Keratinocyte (primary cell): ENCODE data around the gene PNMA6E. TPM values are rescaled to one million over a fixed set of nuclear protein-coding genes. Genes with fewer than 3 reads are reported as not detected.
"Not testable (repeated sequence)": the region's sequence is repeated elsewhere in the genome, so short reads cannot be mapped to it uniquely, and the experiment has no call there.

Experiments used
- DNase-seq: peaks from one replicate; pipeline ENCODE4 v3.0.0-alpha.2; 2011; ENCODE audit warnings: low read depth, missing footprints, low spot score
- FAIRE-seq: peaks from 2 replicates; lab custom pipeline; 2011; peaks lifted over from hg19 to GRCh38; lab: Jason Lieb, UNC
- H2AFZ ChIP-seq: 2 replicates; pipeline ENCODE4 v1.6.0; 2012; ENCODE audit warnings: low read length, control low read depth, inconsistent platforms; ENCODE audit not compliant: control insufficient read depth
- H3K27ac ChIP-seq: 2 replicates; pipeline ENCODE4 v1.5.1; 2011; ENCODE audit warnings: low read length; ENCODE audit not compliant: control insufficient read depth, insufficient read depth
- H3K27me3 ChIP-seq: 3 replicates; pipeline ENCODE4 v1.6.0; 2011; ENCODE audit warnings: low read length; ENCODE audit not compliant: control insufficient read depth, insufficient read depth; ENCODE audit errors: extremely low read depth
- H3K36me3 ChIP-seq, 2 experiments: 2 replicates in 1 of 2; 3 replicates in 1 of 2; pipeline ENCODE4 v1.5.1; 2011; ENCODE audit warnings: low read length in 2 of 2, mild to moderate bottlenecking in 1 of 2; ENCODE audit not compliant: control insufficient read depth in 2 of 2, insufficient read depth in 2 of 2; ENCODE audit errors: extremely low read depth in 1 of 2
- H3K4me1 ChIP-seq: 3 replicates; pipeline ENCODE4 v1.5.1; 2011; ENCODE audit warnings: low read length; ENCODE audit not compliant: control insufficient read depth, insufficient read depth; ENCODE audit errors: extremely low read depth
- H3K4me2 ChIP-seq: 3 replicates; pipeline ENCODE4 v1.6.0; 2011; ENCODE audit warnings: low read depth, low read length; ENCODE audit not compliant: control insufficient read depth, insufficient read depth; ENCODE audit errors: extremely low read depth
- H3K4me3 ChIP-seq, 3 experiments: fragments of 200-600 bp in 1 of 3; sonication (generic) in 1 of 3; 2 replicates in 2 of 3; 3 replicates in 1 of 3; pipeline ENCODE4 v1.5.1; 2011 to 2016; ENCODE audit warnings: low read length in 3 of 3, mild to moderate bottlenecking in 3 of 3, control low read depth in 2 of 3, inconsistent platforms in 1 of 3, low read depth in 1 of 3, mixed read lengths in 1 of 3, mixed run types in 1 of 3, moderate library complexity in 1 of 3; ENCODE audit not compliant: control insufficient read depth in 2 of 3, insufficient read depth in 2 of 3; ENCODE audit errors: extremely low read depth in 1 of 3
- H3K79me2 ChIP-seq: 2 replicates; pipeline ENCODE4 v1.6.0; 2012; ENCODE audit warnings: low read length; ENCODE audit not compliant: control insufficient read depth, insufficient read depth
- H3K9ac ChIP-seq: 3 replicates; pipeline ENCODE4 v1.6.0; 2011; ENCODE audit warnings: low read length; ENCODE audit not compliant: control insufficient read depth, insufficient read depth; ENCODE audit errors: extremely low read depth
- H3K9me1 ChIP-seq: 3 replicates; pipeline ENCODE4 v1.6.0; 2011; ENCODE audit warnings: low read length; ENCODE audit not compliant: control insufficient read depth, insufficient read depth; ENCODE audit errors: extremely low read depth
- H3K9me3 ChIP-seq: 2 replicates; pipeline ENCODE4 v1.5.1; 2012; ENCODE audit warnings: low read depth, low read length; ENCODE audit not compliant: control insufficient read depth
- H4K20me1 ChIP-seq: 3 replicates; pipeline ENCODE4 v1.6.0; 2011; ENCODE audit warnings: low read length; ENCODE audit not compliant: control insufficient read depth, insufficient read depth; ENCODE audit errors: extremely low read depth
- EZH2 ChIP-seq: IDR thresholded peaks from one replicate; pipeline ENCODE4 v1.6.1; 2012; ENCODE audit warnings: inconsistent platforms, mild to moderate bottlenecking, low read length, moderate library complexity
- dilution Hi-C: fragments of 300-500 bp; cut with MboI; formaldehyde crosslinking; loops from one replicate; pipeline ENCODE4 v1.7.0; 2020; ENCODE audit warnings: low sequenced_read_pairs; ENCODE audit not compliant: extremely low pct_ligation_motif_present
- polyA plus RNA-seq, 5 experiments: library from polyadenylated mRNA; depleted of rRNA in 3 of 5; stranded (reverse) in 3 of 5; stranded (forward) in 1 of 5; unstranded in 1 of 5; fragments of >200 nt; gene quantifications; 1 replicate in 1 of 5; 2 replicates in 3 of 5; 3 replicates in 1 of 5; pipeline versions ENCODE4 v1.2.1 to v1.2.3, GENCODE V29; 2011 to 2012; ENCODE audit warnings: missing spikeins in 2 of 5, low read depth in 1 of 5, low replicate concordance in 1 of 5
- TF ChIP-seq, protein P1 (sequence below), 3 experiments: IDR thresholded peaks in 1 of 3; conservative IDR thresholded peaks in 1 of 3; optimal IDR thresholded peaks in 1 of 3; 2 replicates in 2 of 3; 3 replicates in 1 of 3; pipeline versions ENCODE3 to v1.5.1; 2011; ENCODE audit warnings: low read length in 3 of 3, mild to moderate bottlenecking in 3 of 3, moderate library complexity in 2 of 3, control low read depth in 1 of 3, inconsistent platforms in 1 of 3; ENCODE audit not compliant: insufficient read depth in 2 of 3; ENCODE audit errors: extremely low read depth in 1 of 3

PNMA6E gene
- polyA plus RNA-seq, 1 donor (not counting 4 experiments of a cell fraction or from before 2014, with no cell fraction given): not detected

DNA sequence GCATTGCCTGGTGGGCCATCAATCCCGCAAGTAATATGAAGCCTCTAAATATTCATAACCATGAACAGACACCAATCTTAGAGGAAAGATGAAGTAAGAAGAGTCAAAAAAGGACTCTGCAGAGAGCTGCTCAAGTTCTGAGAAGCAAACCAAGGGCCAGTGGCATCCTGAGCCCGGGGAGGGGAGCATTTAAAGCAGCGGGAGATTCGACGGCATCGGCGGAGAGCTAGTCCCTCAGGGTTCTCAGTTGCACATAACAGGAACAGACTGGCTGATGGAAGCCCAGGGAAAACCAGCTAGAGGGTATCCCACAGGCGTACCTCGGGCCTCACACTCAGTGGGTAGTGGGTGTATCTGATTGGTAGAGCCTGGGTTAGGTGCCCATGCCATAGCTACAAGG, 4.9 kb upstream of the PNMA6E start:
- H4K20me1 ChIP-seq: no peaks in the 10 kb centered on the region
- H2AFZ ChIP-seq: no peak overlapping the region
- H3K9me1 ChIP-seq: no peaks in the 10 kb centered on the region
- H3K27ac ChIP-seq: no peak overlapping the region
- FAIRE-seq: no peak
- TF ChIP-seq, protein P1, sequence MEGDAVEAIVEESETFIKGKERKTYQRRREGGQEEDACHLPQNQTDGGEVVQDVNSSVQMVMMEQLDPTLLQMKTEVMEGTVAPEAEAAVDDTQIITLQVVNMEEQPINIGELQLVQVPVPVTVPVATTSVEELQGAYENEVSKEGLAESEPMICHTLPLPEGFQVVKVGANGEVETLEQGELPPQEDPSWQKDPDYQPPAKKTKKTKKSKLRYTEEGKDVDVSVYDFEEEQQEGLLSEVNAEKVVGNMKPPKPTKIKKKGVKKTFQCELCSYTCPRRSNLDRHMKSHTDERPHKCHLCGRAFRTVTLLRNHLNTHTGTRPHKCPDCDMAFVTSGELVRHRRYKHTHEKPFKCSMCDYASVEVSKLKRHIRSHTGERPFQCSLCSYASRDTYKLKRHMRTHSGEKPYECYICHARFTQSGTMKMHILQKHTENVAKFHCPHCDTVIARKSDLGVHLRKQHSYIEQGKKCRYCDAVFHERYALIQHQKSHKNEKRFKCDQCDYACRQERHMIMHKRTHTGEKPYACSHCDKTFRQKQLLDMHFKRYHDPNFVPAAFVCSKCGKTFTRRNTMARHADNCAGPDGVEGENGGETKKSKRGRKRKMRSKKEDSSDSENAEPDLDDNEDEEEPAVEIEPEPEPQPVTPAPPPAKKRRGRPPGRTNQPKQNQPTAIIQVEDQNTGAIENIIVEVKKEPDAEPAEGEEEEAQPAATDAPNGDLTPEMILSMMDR (optimal IDR thresholded peaks at IDR 0.05 in 1 of 3, IDR thresholded peaks at IDR 0.05 in 1 of 3, conservative IDR thresholded peaks at IDR 0.05 in 1 of 3; ENCODE audit: extremely low read depth in 1 of 3, insufficient read depth in 2 of 3, low read length in 3 of 3): no peak
- no peak overlapping the region for H3K9ac ChIP-seq
- no peaks in the 10 kb centered on the region for H3K27me3 ChIP-seq
- DNase-seq: no peak
- no peaks in the 10 kb centered on the region for H3K4me1 ChIP-seq
- no peaks in the 10 kb centered on the region for H3K36me3 ChIP-seq
- no peaks in the 10 kb centered on the region for H3K79me2 ChIP-seq
- no peak overlapping the region for H3K4me3 ChIP-seq
- H3K4me2 ChIP-seq: no peak overlapping the region
- H3K9me3 ChIP-seq: no peaks in the 10 kb centered on the region
- dilution Hi-C loops: no loop called here

- no peak for TF ChIP-seq EZH2
- TF ChIP-seq, protein P1 (optimal IDR thresholded peaks at IDR 0.05 in 1 of 3, IDR thresholded peaks at IDR 0.05 in 1 of 3, conservative IDR thresholded peaks at IDR 0.05 in 1 of 3; ENCODE audit: extremely low read depth in 1 of 3, insufficient read depth in 2 of 3, low read length in 3 of 3): no peak
Observed at GRCh38 chrX:153405426-153405825, 4.3 kb upstream of the PNMA6E start.

GRCh38 chrX:153404333-153404732, 3.2 kb upstream of the PNMA6E start:
- H3K27ac ChIP-seq, H3K4me3 ChIP-seq, H3K9me3 ChIP-seq, H3K79me2 ChIP-seq, H3K27me3 ChIP-seq, H3K36me3 ChIP-seq, H2AFZ ChIP-seq, dilution Hi-C loops, H3K9ac ChIP-seq, H3K4me1 ChIP-seq, DNase-seq, H3K9me1 ChIP-seq, H4K20me1 ChIP-seq, H3K4me2 ChIP-seq, FAIRE-seq: not testable (repeated sequence)

More at GRCh38 chrX:153405426-153405825, 4.3 kb upstream of the PNMA6E start:
- Histone ChIP-seq H3K9me3 (no peaks in the 10 kb centered on the region), H3K9ac (no peak overlapping the region), H3K36me3 (no peaks in the 10 kb centered on the region), H3K4me2 (no peak overlapping the region), H2AFZ (no peak overlapping the region), H3K27me3 (no peaks in the 10 kb centered on the region), H4K20me1 (no peaks in the 10 kb centered on the region), H3K4me1 (no peaks in the 10 kb centered on the region), H3K27ac (no peak overlapping the region), H3K9me1 (no peaks in the 10 kb centered on the region), H3K4me3 (no peak overlapping the region), H3K79me2 (no peaks in the 10 kb centered on the region)
- FAIRE-seq (no peak), DNase-seq (no peak)
- dilution Hi-C loops: no loop called here
